ENCODE results near the gene PRKAR1B. TPM values are rescaled to one million over a fixed set of nuclear protein-coding genes. Genes with fewer than 3 reads are reported as not detected.

The PRKAR1B gene
- total and polyA plus RNA-seq, 2 donors (not counting 1 experiment from before 2014, with no cell fraction given): 4.5 to 8.6 TPM

DNA sequence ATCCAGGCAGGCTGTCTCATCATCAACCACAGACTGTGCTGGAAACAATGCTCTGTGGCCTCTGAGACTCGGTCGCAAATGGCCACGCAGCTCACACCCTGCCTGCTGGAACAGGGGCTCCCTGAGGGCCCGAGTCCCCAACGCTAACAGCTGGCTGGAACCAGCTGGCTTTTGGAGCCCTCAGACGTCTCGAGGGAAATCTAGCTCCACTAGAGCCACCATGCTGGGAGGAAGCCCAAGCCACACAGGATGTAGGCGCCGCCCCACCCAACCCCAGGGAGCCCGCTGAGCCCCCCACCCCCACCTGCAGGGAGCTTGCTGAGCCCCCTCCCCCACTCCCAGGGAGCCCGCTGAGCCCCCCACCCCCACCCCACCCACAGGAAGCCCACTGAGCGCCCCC is 186.1 kb downstream of the PRKAR1B start:
- H3K9me3 ChIP-seq (ENCODE audit: control extremely low read depth in 1 of 3, control insufficient read depth in 2 of 3, insufficient read depth in 1 of 3, low read length in 2 of 3): peaks cover 0 to 29% (median 0%) of the 10 kb centered on the region in 3 donors
- no peak for TF ChIP-seq EZH2 (IDR thresholded peaks at IDR 0.05; ENCODE audit: borderline replicate concordance, insufficient read depth, low read depth, low read length, poor library complexity, severe bottlenecking)
- TF ChIP-seq, protein P1, sequence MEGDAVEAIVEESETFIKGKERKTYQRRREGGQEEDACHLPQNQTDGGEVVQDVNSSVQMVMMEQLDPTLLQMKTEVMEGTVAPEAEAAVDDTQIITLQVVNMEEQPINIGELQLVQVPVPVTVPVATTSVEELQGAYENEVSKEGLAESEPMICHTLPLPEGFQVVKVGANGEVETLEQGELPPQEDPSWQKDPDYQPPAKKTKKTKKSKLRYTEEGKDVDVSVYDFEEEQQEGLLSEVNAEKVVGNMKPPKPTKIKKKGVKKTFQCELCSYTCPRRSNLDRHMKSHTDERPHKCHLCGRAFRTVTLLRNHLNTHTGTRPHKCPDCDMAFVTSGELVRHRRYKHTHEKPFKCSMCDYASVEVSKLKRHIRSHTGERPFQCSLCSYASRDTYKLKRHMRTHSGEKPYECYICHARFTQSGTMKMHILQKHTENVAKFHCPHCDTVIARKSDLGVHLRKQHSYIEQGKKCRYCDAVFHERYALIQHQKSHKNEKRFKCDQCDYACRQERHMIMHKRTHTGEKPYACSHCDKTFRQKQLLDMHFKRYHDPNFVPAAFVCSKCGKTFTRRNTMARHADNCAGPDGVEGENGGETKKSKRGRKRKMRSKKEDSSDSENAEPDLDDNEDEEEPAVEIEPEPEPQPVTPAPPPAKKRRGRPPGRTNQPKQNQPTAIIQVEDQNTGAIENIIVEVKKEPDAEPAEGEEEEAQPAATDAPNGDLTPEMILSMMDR (IDR thresholded peaks at IDR 0.05): no peak
- CTCF ChIA-PET: no interaction called here
- no peak overlapping the region for H3K4me3 Mint-ChIP-seq
- H3K27ac Mint-ChIP-seq: no peak overlapping the region
- H2AFZ ChIP-seq (ENCODE audit: insufficient read depth, low read depth, low read length, poor library complexity, severe bottlenecking): no peak overlapping the region
- intact Hi-C loops (cut with micrococcal nuclease): no loop called here
- H3K4me2 ChIP-seq (replicated peaks; ENCODE audit: low read depth, low read length, poor library complexity, severe bottlenecking): no peak overlapping the region
- no peaks in the 10 kb centered on the region for H4K20me1 ChIP-seq (ENCODE audit: control insufficient read depth, insufficient read depth, low read length, poor library complexity, severe bottlenecking)
- H3K27ac ChIP-seq (ENCODE audit: low read length in 2 of 2): no peak overlapping the region
- no peaks in the 10 kb centered on the region for H3K79me2 ChIP-seq (ENCODE audit: control insufficient read depth, insufficient read depth, low read length)
- H3K9me3 Mint-ChIP-seq (ENCODE audit: insufficient read depth): no peaks in the 10 kb centered on the region
- H3K27me3 ChIP-seq (replicated peaks in 1 of 4; ENCODE audit: control extremely low read depth in 1 of 4, control insufficient read depth in 3 of 4, insufficient read depth in 4 of 4, low read length in 3 of 4): no peaks in the 10 kb centered on the region
- POLR2A ChIA-PET: no interaction called here
- ATAC-seq (ENCODE audit: low read depth): no peak
- H3K9ac ChIP-seq (ENCODE audit: low read length): no peak overlapping the region
- H3K4me3 ChIP-seq (ENCODE audit: control extremely low read depth in 1 of 5, extremely low read depth in 1 of 5, insufficient read depth in 1 of 5, low read depth in 2 of 5, low read length in 4 of 5): no peak overlapping the region
- WGBS (ENCODE audit: insufficient coverage): 4% methylated on average over 7 of the region's 12 CpGs
- no peak for DNase-seq
- H3K4me1 ChIP-seq (ENCODE audit: control insufficient read depth in 2 of 2, insufficient read depth in 2 of 2, low read length in 2 of 2): no peaks in the 10 kb centered on the region
- no peaks in the 10 kb centered on the region for H3K36me3 ChIP-seq (replicated peaks in 1 of 2; ENCODE audit: control extremely low read depth in 1 of 2, control insufficient read depth in 1 of 2, extremely low read depth in 1 of 2, insufficient read depth in 2 of 2, low read length in 1 of 2)
- peaks cover 4% of the 10 kb centered on the region for H3K4me1 Mint-ChIP-seq
- H3K27me3 Mint-ChIP-seq: no peaks in the 10 kb centered on the region

DNA sequence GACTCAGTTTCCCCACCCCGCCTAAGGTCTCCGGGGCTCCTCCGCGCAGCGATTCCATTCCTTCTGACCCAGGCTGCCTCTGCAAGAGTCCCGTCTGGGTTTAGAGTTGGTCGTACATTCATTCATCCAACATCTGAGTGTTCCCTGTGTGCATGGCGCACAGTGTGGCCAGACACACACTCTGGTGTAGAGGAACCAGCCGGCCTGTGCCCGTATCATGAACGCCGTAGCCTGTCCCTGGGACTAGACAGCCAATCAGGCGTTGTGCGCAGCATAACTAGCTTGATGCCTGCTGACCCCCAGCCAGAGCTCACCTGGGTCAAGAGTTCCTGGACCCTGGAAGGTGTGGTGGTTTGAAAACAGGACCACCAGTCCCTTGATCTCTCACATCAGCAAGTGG is 186.5 kb downstream of the PRKAR1B start:
- H3K4me3 ChIP-seq (ENCODE audit: control extremely low read depth in 1 of 5, extremely low read depth in 1 of 5, insufficient read depth in 1 of 5, low read depth in 2 of 5, low read length in 4 of 5): no peak overlapping the region
- POLR2A ChIA-PET: no interaction called here
- H3K4me3 Mint-ChIP-seq: no peak overlapping the region

More for the DNA sequence above, 186.5 kb downstream of the PRKAR1B start:
- Mint-ChIP-seq H3K27me3 (no peaks in the 10 kb centered on the region), H3K27ac (no peak overlapping the region), H3K9me3 (ENCODE audit: insufficient read depth) (no peaks in the 10 kb centered on the region), H3K4me1 (peaks cover 4% of the 10 kb centered on the region)
- DNase-seq (no peak), ATAC-seq (ENCODE audit: low read depth) (no peak)
- Histone ChIP-seq H3K9ac (ENCODE audit: low read length) (no peak overlapping the region), H3K4me1 (ENCODE audit: control insufficient read depth in 2 of 2, insufficient read depth in 2 of 2, low read length in 2 of 2) (no peaks in the 10 kb centered on the region), H3K27me3 (replicated peaks in 1 of 4; ENCODE audit: control extremely low read depth in 1 of 4, control insufficient read depth in 3 of 4, insufficient read depth in 4 of 4, low read length in 3 of 4) (no peaks in the 10 kb centered on the region), H4K20me1 (ENCODE audit: control insufficient read depth, insufficient read depth, low read length, poor library complexity, severe bottlenecking) (no peaks in the 10 kb centered on the region), H3K27ac (ENCODE audit: low read length in 2 of 2) (no peak overlapping the region), H3K79me2 (ENCODE audit: control insufficient read depth, insufficient read depth, low read length) (no peaks in the 10 kb centered on the region), H3K9me3 (ENCODE audit: control extremely low read depth in 1 of 3, control insufficient read depth in 2 of 3, insufficient read depth in 1 of 3, low read length in 2 of 3) (peaks cover 0 to 27% (median 0%) of the 10 kb centered on the region in 3 donors), H3K36me3 (replicated peaks in 1 of 2; ENCODE audit: control extremely low read depth in 1 of 2, control insufficient read depth in 1 of 2, extremely low read depth in 1 of 2, insufficient read depth in 2 of 2, low read length in 1 of 2) (no peaks in the 10 kb centered on the region), H3K4me2 (replicated peaks; ENCODE audit: low read depth, low read length, poor library complexity, severe bottlenecking) (no peak overlapping the region), H2AFZ (ENCODE audit: insufficient read depth, low read depth, low read length, poor library complexity, severe bottlenecking) (no peak overlapping the region)
- WGBS (ENCODE audit: insufficient coverage): 98% methylated on average over 14 of the region's 14 CpGs
- no peak for TF ChIP-seq EZH2 (IDR thresholded peaks at IDR 0.05; ENCODE audit: borderline replicate concordance, insufficient read depth, low read depth, low read length, poor library complexity, severe bottlenecking)
- TF ChIP-seq, protein P1 (IDR thresholded peaks at IDR 0.05): no peak
- intact Hi-C loops (cut with micrococcal nuclease): no loop called here
- CTCF ChIA-PET: no interaction called here

All from B cell (primary cell).